ENCODE measurements around the gene AKT1S1.

- no peak for TF ChIP-seq CTCF (IDR thresholded peaks at IDR 0.05)
- TF ChIP-seq POLR2A (IDR thresholded peaks at IDR 0.05) = no peak
Observed at GRCh38 chr19:49833599-49833998, 43.6 kb downstream of the AKT1S1 start.
